Upper lobe of right lung (tissue), 1 donor: ENCODE measurements around the gene ATP6V0B. TPM values are rescaled to one million over a fixed set of nuclear protein-coding genes. Genes with fewer than 3 reads are reported as not detected.

Experiments
- ATAC-seq: fragments of 200-7000 bp; cut with Tn5 transposase; one replicate; pipeline ENCODE4 v1.9.1; 2020; ENCODE audit warnings: mild to moderate bottlenecking, moderate library complexity
- DNase-seq: peaks from one replicate; pipeline ENCODE4 v3.0.0-alpha.2; 2020
- H3K27ac ChIP-seq: fragments of 200-600 bp; one replicate; pipeline ENCODE4 v1.8.0; 2022
- H3K27me3 ChIP-seq: fragments of 200-600 bp; one replicate; pipeline ENCODE4 v1.8.0; 2022; ENCODE audit warnings: mild to moderate bottlenecking
- H3K36me3 ChIP-seq: fragments of 200-600 bp; one replicate; pipeline ENCODE4 v1.8.0; 2022
- H3K4me1 ChIP-seq: fragments of 200-600 bp; one replicate; pipeline ENCODE4 v1.8.0; 2022
- H3K4me3 ChIP-seq: fragments of 200-600 bp; one replicate; pipeline ENCODE4 v1.8.0; 2022; ENCODE audit warnings: mild to moderate bottlenecking
- H3K9me3 ChIP-seq: fragments of 200-600 bp; one replicate; pipeline ENCODE4 v1.8.0; 2022
- CTCF ChIP-seq: fragments of 200-600 bp; IDR thresholded peaks from one replicate; pipeline ENCODE4 v1.8.0; 2022; ENCODE audit warnings: antibody characterized with exemption
- intact Hi-C: fragments of 100-400 bp; cut with DNase I; formaldehyde crosslinking; loops from one replicate; pipeline ENCODE4 v1.11.0; 2022
- total RNA-seq: library from RNA; stranded (reverse); fragmentation: NEBNext Ultra II Directional; extraction: Animal tissue kit (Norgen Biotek cat#: 25700); gene quantifications from one replicate; pipeline ENCODE4 v1.2.1, GENCODE V29; 2021
- donor health status: DM: no; HTN: yes; CAD: no; lungs with severe emphysema.

Gene ATP6V0B
- total RNA-seq, 1 donor from 2014 or later: 191 TPM

GRCh38 chr1:43949678-43950077 is 25.1 kb upstream of the ATP6V0B start:
- DNase-seq (no peak), ATAC-seq (no peak)
- Histone ChIP-seq H3K9me3 (no peaks in the 10 kb centered on the region), H3K27me3 (no peaks in the 10 kb centered on the region), H3K4me3 (no peak overlapping the region), H3K36me3 (no peaks in the 10 kb centered on the region), H3K27ac (no peak overlapping the region), H3K4me1 (peaks cover 29% of the 10 kb centered on the region)
- intact Hi-C loops: no loop called here
- TF ChIP-seq CTCF: no peak

- intact Hi-C loops: no loop called here
These were observed 23.5 kb upstream of the ATP6V0B start for GRCh38 chr1:43951021-43951985.

DNA sequence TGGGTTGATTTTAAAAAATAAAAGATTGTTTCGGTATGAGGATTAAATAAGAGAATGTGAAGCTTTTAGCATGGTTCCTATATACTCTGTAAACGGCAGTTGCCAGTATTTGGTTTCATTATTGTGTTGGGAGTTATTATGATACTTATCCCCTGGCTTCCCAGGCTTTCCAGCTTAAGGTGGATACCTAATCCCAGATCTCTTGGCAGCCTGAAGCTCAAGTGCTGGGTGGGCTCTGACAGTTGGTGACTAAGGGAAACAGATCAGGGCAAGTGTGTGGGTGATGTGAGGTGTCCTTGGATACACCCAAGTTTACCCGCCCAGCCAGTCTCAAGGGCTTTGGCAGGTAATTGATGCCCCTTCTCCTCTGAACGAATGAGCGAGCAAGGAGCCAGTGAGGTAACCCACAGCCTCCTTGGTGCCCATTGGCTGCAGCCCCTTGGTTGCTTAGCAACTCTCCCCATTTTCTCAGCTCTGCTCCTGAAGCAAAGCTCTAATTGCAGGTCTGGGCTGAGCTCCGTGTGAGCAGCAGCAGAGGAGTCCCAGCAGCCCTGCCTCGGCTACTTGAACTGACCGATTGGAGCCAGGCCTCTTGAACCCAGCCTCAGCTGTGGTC is 21.9 kb upstream of the ATP6V0B start:
- DNase-seq: no peak
- H3K4me1 ChIP-seq: peaks cover 9% of the 10 kb centered on the region
- intact Hi-C loops: no loop called here

More at GRCh38 chr1:43951021-43951985, 23.5 kb upstream of the ATP6V0B start:
- peaks cover 15% of the 10 kb centered on the region for H3K4me1 ChIP-seq
- no peak overlapping the region for H3K4me3 ChIP-seq
- no peaks in the 10 kb centered on the region for H3K9me3 ChIP-seq
- DNase-seq (no peak), ATAC-seq (no peak)
- H3K27ac ChIP-seq: no peak overlapping the region
- no peak for TF ChIP-seq CTCF
- H3K36me3 ChIP-seq: peaks cover 2% of the 10 kb centered on the region
- H3K27me3 ChIP-seq: no peaks in the 10 kb centered on the region

DNA sequence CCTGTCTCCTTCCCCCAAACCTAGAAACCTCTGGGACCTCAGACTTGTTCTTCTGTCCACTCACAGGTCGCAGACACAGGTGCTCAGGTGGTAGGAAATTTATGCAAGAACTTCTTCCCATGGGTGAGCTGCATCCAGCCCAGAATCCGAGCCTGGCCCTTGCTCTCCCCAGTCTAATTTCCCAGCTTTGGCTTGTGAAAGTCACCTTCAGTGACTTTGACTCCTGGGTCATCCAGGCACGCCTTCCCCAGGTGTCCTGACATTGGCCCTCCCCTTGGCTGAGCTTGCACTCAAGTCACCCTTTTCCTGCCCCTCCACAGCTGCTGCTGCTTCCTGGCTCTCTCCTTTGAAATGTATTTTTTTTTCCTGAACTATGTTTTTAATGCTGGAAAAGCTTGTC is 21.4 kb upstream of the ATP6V0B start:
- TF ChIP-seq CTCF: no peak
- Histone ChIP-seq H3K27ac (no peak overlapping the region), H3K27me3 (no peaks in the 10 kb centered on the region)

More for the DNA sequence above, 21.9 kb upstream of the ATP6V0B start:
- H3K36me3 ChIP-seq: peaks cover 16% of the 10 kb centered on the region
- no peak for TF ChIP-seq CTCF
- no peak for ATAC-seq
- no peaks in the 10 kb centered on the region for H3K27me3 ChIP-seq
- no peak overlapping the region for H3K27ac ChIP-seq
- no peaks in the 10 kb centered on the region for H3K9me3 ChIP-seq
- H3K4me3 ChIP-seq: no peak overlapping the region

GRCh38 chr1:43954036-43954435 is 20.7 kb upstream of the ATP6V0B start:
- Histone ChIP-seq H3K36me3 (peaks cover 28% of the 10 kb centered on the region), H3K27ac (no peak overlapping the region), H3K9me3 (no peaks in the 10 kb centered on the region), H3K27me3 (no peaks in the 10 kb centered on the region), H3K4me1 (no peaks in the 10 kb centered on the region), H3K4me3 (no peak overlapping the region)
- DNase-seq (no peak), ATAC-seq (no peak)
- TF ChIP-seq CTCF: no peak
- intact Hi-C loops: no loop called here

More for the DNA sequence above, 21.4 kb upstream of the ATP6V0B start:
- peaks cover 21% of the 10 kb centered on the region for H3K36me3 ChIP-seq
- H3K4me3 ChIP-seq: no peak overlapping the region
- ATAC-seq (no peak), DNase-seq (no peak)
- H3K4me1 ChIP-seq: peaks cover 4% of the 10 kb centered on the region
- H3K9me3 ChIP-seq: no peaks in the 10 kb centered on the region
- intact Hi-C loops: no loop called here
